Activated CD8-positive, alpha-beta T cell treated with anti-CD3 and anti-CD28 coated beads for 36 hours (primary cell): ENCODE results near the gene NIPA2. TPM values are rescaled to one million over a fixed set of nuclear protein-coding genes. Genes with fewer than 3 reads are reported as not detected.

Experiments
- ATAC-seq: fragments of 200-7000 bp; cut with Tn5 transposase; one replicate; pipeline ENCODE4 v1.10.0; 2021; ENCODE audit warnings: mild to moderate bottlenecking, moderate library complexity
- CTCF ChIA-PET: fragments of 350-600 bp; sonication (Branson Sonifier 250); formaldehyde crosslinking; loops from one replicate; lab custom pipeline; 2021; ENCODE audit warnings: antibody characterized with exemption; lab: Charles Lee
- POLR2A ChIA-PET: fragments of 350-600 bp; sonication (Branson Sonifier 250); formaldehyde crosslinking; loops from one replicate; lab custom pipeline; 2021; ENCODE audit warnings: antibody characterized with exemption; lab: Charles Lee
- DNase-seq: peaks from one replicate; pipeline ENCODE4 v3.0.0-alpha.2; 2020
- H3K27ac Mint-ChIP-seq: one replicate; pipeline ENCODE4 v1.8.0; 2021; ENCODE audit warnings: mild to moderate bottlenecking, mixed read lengths
- H3K27me3 Mint-ChIP-seq: one replicate; pipeline ENCODE4 v1.8.0; 2021; ENCODE audit warnings: mixed read lengths
- H3K36me3 Mint-ChIP-seq: one replicate; pipeline ENCODE4 v1.8.0; 2021; ENCODE audit warnings: low read depth, mixed read lengths
- H3K4me1 Mint-ChIP-seq: one replicate; pipeline ENCODE4 v1.8.0; 2021; ENCODE audit warnings: low read depth, mixed read lengths
- H3K4me3 Mint-ChIP-seq: one replicate; pipeline ENCODE4 v1.8.0; 2021; ENCODE audit warnings: mild to moderate bottlenecking, moderate library complexity, mixed read lengths
- H3K9me3 Mint-ChIP-seq: one replicate; pipeline ENCODE4 v1.8.0; 2021; ENCODE audit warnings: mixed read lengths
- intact Hi-C: fragments of 100-400 bp; cut with micrococcal nuclease; formaldehyde crosslinking; loops from one replicate; pipeline ENCODE4 v1.10.0; 2022
- total RNA-seq, 2 experiments: library from RNA; stranded (reverse); gene quantifications; one replicate each; pipeline ENCODE4 v1.2.3, GENCODE V29; 2021
- TF ChIP-seq, protein P1 (sequence below): fragments of 200-600 bp; IDR thresholded peaks from one replicate; pipeline ENCODE4 v1.8.0; 2022; ENCODE audit warnings: antibody characterized with exemption, mild to moderate bottlenecking

The NIPA2 gene
- total RNA-seq, 2 experiments from 2014 or later = 59.2 to 61.5 TPM

DNA sequence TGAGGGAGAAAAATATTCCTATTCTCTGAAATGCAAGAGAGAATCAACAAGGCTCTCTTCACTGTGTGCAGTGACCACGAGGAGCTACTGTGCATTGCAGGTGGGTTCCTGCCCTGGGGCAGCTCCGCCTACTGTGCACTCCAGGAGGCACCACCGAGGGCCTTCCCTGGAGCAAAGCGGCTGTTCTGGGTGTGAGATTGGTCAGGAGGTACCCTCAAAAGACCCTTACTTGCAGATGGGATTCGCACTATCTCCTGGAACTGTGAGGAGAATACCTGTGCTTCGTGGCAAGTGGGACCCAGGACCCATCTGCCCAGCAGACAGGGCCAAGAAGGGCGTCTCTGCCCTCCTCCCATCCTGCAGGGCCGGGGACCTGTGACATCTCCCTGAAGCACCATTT is 72.8 kb downstream of the NIPA2 start:
- POLR2A ChIA-PET = no interaction called here
- intact Hi-C loops = no loop called here
- ATAC-seq = no peak
- Mint-ChIP-seq H3K9me3 (no peaks in the 10 kb centered on the region), H3K4me1 (no peaks in the 10 kb centered on the region), H3K36me3 (peaks cover 2% of the 10 kb centered on the region), H3K4me3 (no peak overlapping the region), H3K27ac (no peak overlapping the region), H3K27me3 (no peaks in the 10 kb centered on the region)
- CTCF ChIA-PET = no interaction called here
- TF ChIP-seq, protein P1, sequence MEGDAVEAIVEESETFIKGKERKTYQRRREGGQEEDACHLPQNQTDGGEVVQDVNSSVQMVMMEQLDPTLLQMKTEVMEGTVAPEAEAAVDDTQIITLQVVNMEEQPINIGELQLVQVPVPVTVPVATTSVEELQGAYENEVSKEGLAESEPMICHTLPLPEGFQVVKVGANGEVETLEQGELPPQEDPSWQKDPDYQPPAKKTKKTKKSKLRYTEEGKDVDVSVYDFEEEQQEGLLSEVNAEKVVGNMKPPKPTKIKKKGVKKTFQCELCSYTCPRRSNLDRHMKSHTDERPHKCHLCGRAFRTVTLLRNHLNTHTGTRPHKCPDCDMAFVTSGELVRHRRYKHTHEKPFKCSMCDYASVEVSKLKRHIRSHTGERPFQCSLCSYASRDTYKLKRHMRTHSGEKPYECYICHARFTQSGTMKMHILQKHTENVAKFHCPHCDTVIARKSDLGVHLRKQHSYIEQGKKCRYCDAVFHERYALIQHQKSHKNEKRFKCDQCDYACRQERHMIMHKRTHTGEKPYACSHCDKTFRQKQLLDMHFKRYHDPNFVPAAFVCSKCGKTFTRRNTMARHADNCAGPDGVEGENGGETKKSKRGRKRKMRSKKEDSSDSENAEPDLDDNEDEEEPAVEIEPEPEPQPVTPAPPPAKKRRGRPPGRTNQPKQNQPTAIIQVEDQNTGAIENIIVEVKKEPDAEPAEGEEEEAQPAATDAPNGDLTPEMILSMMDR = no peak
- DNase-seq = no peak

DNA sequence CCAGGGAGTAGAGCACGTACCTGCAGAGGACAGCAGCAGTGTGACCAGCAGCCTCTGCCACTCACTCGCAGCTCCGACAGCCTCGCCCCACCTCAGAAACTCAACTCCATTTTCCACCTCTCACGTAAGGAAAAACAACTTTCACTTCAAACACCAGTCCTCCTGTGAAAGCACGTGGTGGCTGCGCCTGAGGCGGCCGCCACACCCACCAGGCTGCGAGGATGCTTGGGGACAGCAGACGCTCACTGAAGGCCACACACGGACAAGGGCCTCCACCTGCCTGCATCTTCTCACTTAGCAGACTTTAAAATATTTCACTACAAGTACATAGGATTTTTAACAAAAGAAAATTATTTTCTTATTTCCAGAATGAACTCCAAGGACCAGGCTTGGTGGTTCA is 73.8 kb downstream of the NIPA2 start:
- DNase-seq (no peak), ATAC-seq (no peak)
- H3K27me3 Mint-ChIP-seq = no peaks in the 10 kb centered on the region
- no peaks in the 10 kb centered on the region for H3K4me1 Mint-ChIP-seq
- peaks cover 2% of the 10 kb centered on the region for H3K36me3 Mint-ChIP-seq
- H3K27ac Mint-ChIP-seq = no peak overlapping the region
- CTCF ChIA-PET = no interaction called here
- TF ChIP-seq, protein P1 = no peak
- no peak overlapping the region for H3K4me3 Mint-ChIP-seq
- no peaks in the 10 kb centered on the region for H3K9me3 Mint-ChIP-seq
- POLR2A ChIA-PET = no interaction called here
- intact Hi-C loops = no loop called here

DNA sequence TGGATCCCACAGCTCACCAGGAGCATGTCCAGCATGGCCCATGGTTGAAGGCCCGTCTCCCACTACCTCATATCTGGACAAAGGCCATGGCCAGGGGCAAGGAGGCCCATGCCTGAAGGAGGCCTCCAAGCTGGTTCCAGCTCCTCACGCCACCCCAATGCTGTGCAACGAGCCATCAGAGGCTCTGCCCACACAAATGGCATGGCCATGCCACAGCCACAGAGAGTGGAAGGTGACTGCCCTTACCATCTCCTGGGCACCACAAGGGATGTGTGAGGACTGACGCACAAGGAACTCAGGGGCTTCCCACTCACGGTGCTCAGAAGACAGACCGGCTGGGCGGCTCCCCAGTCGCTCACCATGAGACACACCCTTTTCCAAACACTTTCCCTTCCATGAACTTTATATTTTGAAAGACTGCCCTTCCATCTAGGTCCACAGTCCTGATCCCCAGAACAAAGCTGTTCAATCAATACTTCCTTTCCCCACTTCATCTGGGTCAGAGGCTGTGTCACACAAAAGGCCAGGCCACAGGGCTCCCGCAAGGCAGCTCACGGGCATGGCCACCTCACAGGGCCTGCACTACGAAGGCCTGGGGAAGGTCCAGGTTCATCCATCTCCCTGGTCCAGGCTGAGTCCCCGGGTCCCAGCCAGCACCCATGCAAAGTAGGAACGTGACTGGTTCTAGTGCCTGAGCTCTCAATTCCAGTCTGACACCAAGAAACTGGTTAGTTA is 75.3 kb downstream of the NIPA2 start:
- Mint-ChIP-seq H3K9me3 (no peaks in the 10 kb centered on the region), H3K36me3 (peaks cover under 1% of the 10 kb centered on the region), H3K27me3 (no peaks in the 10 kb centered on the region), H3K4me1 (no peaks in the 10 kb centered on the region), H3K4me3 (no peak overlapping the region), H3K27ac (no peak overlapping the region)
- ATAC-seq = no peak
- TF ChIP-seq, protein P1 = no peak
- no peak for DNase-seq
- CTCF ChIA-PET = no interaction called here
- intact Hi-C loops = no loop called here
- POLR2A ChIA-PET = no interaction called here

DNA sequence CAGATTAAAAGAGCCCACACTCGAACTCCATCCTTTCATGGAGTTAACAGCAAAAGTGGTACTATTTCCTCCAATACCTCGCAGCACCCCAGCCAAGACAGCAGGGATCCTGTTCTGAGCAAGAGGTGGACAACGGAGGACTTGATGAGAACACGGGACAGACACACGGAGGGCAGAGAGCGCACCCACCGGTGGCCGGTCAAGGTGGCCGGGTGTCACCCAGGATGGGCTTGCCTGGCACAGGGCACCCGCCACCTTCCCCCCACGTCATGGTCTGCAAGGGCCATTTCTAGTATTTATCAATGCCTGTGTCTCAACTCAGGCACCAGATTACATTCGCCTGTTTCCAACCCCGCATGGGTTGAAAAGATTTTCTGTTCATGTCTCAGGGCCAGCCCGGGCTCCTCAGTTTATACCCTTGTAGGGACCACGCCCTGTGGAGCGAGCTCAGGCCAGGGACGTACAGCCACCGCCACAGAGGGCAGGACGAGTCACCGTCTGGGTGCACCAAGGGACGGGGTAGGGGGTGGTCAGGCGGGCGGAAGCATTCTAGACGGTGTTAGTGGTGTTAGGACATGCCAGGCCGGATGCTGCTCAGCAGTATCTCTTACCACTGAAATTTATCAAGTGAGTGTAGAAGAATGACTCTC is 77.5 kb downstream of the NIPA2 start:
- H3K27me3 Mint-ChIP-seq = no peaks in the 10 kb centered on the region
- H3K9me3 Mint-ChIP-seq = no peaks in the 10 kb centered on the region
- no peak overlapping the region for H3K27ac Mint-ChIP-seq
- no peak for ATAC-seq
- ChIA-PET CTCF (no interaction called here), POLR2A (no interaction called here)
- TF ChIP-seq, protein P1 = no peak
- intact Hi-C loops = no loop called here
- H3K4me3 Mint-ChIP-seq = no peak overlapping the region
- H3K36me3 Mint-ChIP-seq = no peaks in the 10 kb centered on the region
- no peaks in the 10 kb centered on the region for H3K4me1 Mint-ChIP-seq
- DNase-seq = no peak

DNA sequence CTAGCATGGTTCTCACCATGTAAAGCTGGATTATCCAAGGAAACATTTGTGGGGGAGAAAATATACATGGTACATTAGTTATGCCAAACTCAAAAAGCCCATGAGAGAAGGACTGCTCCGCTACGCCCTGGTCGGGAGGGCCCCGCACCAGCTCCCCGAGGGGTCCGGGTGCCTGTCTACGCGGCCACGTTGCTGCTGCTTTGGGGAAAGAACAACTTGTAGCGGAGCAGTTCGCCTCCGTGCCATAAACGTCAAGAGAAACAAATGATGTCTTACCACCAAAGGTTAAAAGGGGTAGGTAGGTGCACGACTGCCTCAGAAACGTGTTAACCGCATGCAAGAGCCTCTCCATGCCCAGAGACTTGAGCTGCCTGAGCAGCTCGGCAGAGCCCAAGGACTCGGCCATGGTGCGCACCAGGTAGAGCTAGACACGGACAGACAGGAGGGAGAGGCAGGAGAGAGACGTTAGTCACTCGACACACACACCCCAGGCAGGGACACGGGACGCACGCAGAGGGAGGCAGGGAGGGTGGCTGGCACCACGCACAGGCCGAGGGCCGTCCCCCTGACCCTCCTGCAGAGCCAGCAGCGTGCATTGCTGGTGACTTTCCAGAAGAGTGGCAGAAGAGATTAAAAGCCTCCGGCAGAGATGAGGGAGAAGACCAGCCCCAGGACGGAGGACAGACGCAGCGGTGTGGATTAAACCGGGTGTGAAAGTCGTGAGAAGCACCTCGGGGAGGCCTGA is 78.3 kb downstream of the NIPA2 start:
- H3K27me3 Mint-ChIP-seq = no peaks in the 10 kb centered on the region
- H3K9me3 Mint-ChIP-seq = no peaks in the 10 kb centered on the region
- ATAC-seq = no peak
- CTCF ChIA-PET = no interaction called here
- H3K27ac Mint-ChIP-seq = no peak overlapping the region
- DNase-seq = no peak
- TF ChIP-seq, protein P1 = no peak
- no peaks in the 10 kb centered on the region for H3K4me1 Mint-ChIP-seq
- POLR2A ChIA-PET = no interaction called here
- H3K4me3 Mint-ChIP-seq = no peak overlapping the region
- intact Hi-C loops = no loop called here
- no peaks in the 10 kb centered on the region for H3K36me3 Mint-ChIP-seq
